Activated CD8-positive, alpha-beta memory T cell treated with anti-CD3 and anti-CD28 coated beads, Interleukin-2, amount 10 ng/mL, durations not matched to agents 7 days and 5 days (primary cell): ENCODE data around the gene ICA1. TPM values are rescaled to one million over a fixed set of nuclear protein-coding genes. Genes with fewer than 3 reads are reported as not detected.

Experiments used
- ATAC-seq: fragments of 150-1000 bp; cut with Tn5 transposase; one replicate; pipeline ENCODE4 v1.10.0; 2021; ENCODE audit warnings: moderate library complexity
- CTCF ChIA-PET: fragments of 350-600 bp; sonication (Branson Sonifier 250); formaldehyde crosslinking; loops from one replicate; lab custom pipeline; 2021; ENCODE audit warnings: antibody characterized with exemption; lab: Charles Lee
- DNase-seq: peaks from one replicate; pipeline ENCODE4 v3.0.0-alpha.2; 2020
- H3K27ac Mint-ChIP-seq: one replicate; pipeline ENCODE4 v1.8.0; 2021; ENCODE audit warnings: mild to moderate bottlenecking, mixed read lengths
- H3K27me3 Mint-ChIP-seq: one replicate; pipeline ENCODE4 v1.8.0; 2021; ENCODE audit warnings: mixed read lengths
- H3K36me3 Mint-ChIP-seq: one replicate; pipeline ENCODE4 v1.8.0; 2021; ENCODE audit warnings: mild to moderate bottlenecking, mixed read lengths
- H3K4me1 Mint-ChIP-seq: one replicate; pipeline ENCODE4 v1.8.0; 2021; ENCODE audit warnings: mixed read lengths
- H3K4me3 Mint-ChIP-seq: one replicate; pipeline ENCODE4 v1.8.0; 2021; ENCODE audit warnings: mild to moderate bottlenecking, moderate library complexity, mixed read lengths
- H3K9me3 Mint-ChIP-seq: one replicate; pipeline ENCODE4 v1.8.0; 2022; ENCODE audit warnings: low read depth, mixed read lengths
- total RNA-seq, 2 experiments: library from RNA; stranded (reverse); gene quantifications; one replicate each; pipeline ENCODE4 v1.2.3, GENCODE V29; 2021

The ICA1 gene
- total RNA-seq, 2 experiments from 2014 or later: 2.7 to 3.4 TPM

DNA sequence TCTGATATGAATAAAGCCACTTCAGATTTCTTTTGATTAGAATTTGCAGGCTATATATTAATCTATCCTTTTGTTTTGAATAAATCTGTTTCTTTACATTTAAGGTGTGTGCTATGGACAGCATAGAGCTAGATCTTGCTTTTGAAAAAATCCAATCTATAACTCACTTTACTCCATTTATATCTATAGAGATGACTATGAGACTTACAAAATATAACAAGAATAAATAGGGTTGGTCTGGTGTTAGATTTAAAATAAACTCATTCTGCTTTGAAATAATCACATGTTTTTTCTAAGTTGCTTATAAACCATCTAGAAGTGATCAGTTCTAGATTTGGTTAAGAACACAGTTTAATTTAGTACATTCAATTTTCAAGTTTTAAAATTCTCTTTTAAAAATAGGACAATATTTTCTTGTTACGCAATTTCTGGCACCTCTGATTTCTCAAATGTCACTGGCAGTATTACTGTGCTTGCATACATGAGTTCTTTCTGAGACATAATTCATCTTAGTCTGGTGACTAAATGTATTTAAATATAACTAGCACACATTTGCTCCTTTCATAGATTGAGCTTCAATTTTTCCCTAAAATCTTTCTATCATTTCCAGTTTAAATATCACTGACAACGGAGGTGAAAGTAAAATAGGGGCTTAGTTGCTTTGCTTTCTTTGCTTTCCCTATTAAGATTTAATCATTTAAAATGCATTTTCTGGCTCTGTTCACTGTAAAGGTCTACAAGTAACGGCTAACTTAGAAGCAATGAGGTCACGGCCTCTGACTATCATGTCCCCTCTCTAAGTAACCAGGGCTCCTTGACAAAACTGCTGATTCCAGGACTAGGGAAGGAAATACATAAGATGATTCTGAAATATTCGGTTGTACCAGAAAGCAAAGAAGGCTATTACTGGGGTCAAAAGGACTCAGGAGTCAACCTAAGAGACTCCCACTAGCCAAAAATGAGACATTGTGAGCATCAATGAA lies 89.3 kb downstream of the ICA1 start:
- DNase-seq (no peak), ATAC-seq (no peak)
- CTCF ChIA-PET: no interaction called here
- H3K9me3 Mint-ChIP-seq: no peaks in the 10 kb centered on the region
- H3K4me1 Mint-ChIP-seq: peaks cover 37% of the 10 kb centered on the region
- peaks cover 10% of the 10 kb centered on the region for H3K27me3 Mint-ChIP-seq
- no peak overlapping the region for H3K4me3 Mint-ChIP-seq
- no peak overlapping the region for H3K27ac Mint-ChIP-seq
- peaks cover 14% of the 10 kb centered on the region for H3K36me3 Mint-ChIP-seq

DNA sequence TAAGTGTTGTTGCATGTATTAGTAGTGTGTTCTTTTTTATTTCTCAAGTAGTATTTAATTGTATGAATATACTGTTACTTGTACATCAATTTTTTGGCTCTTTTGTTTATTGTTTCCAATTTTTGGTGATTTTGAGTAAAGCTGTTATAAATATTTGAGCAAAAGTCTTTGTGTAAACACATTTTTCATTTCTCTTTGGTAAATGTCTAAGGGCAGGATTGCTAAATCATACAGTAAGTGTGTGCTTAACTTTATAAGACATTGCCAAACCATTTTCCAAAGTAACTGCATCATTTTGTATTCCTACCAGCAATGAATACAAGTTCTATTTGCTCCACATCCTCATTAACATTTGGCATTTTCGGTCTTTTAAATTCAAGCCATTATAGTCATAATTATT lies 92.8 kb downstream of the ICA1 start:
- H3K27me3 Mint-ChIP-seq: peaks cover 12% of the 10 kb centered on the region
- CTCF ChIA-PET: interaction anchor here (1.2 kb wide), 1 partner anchor 29 kb away, joined by 3 read pairs; no protein-coding TSS in a partner anchor

DNA sequence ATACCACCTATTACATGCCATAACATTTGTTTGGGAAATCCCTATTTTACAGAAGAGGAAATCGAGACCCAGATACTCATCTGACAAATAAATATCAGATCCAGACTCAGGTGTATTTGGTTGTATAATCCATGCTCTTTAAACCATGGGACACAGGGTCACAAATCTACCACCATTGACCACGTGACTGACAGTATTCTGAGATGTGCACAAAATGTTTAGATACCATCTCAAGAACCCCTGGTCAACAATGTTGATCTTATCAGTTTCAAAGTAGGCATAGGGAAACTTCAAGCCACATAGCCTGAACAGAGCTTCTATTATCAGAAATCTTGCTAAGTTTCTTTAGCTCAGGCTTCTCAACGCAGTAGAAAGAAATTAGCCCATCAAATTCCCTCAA lies 93.6 kb downstream of the ICA1 start:
- ATAC-seq: no peak
- Mint-ChIP-seq H3K27me3 (peaks cover 12% of the 10 kb centered on the region), H3K36me3 (peaks cover 3% of the 10 kb centered on the region), H3K27ac (no peak overlapping the region), H3K4me1 (peaks cover 2% of the 10 kb centered on the region), H3K4me3 (no peak overlapping the region), H3K9me3 (no peaks in the 10 kb centered on the region)
- no peak for DNase-seq
- CTCF ChIA-PET: no interaction called here

More for the DNA sequence above, 92.8 kb downstream of the ICA1 start:
- ATAC-seq (no peak), DNase-seq (no peak)
- Mint-ChIP-seq H3K4me1 (peaks cover 6% of the 10 kb centered on the region), H3K27ac (no peak overlapping the region), H3K36me3 (peaks cover 7% of the 10 kb centered on the region), H3K4me3 (no peak overlapping the region), H3K9me3 (no peaks in the 10 kb centered on the region)

DNA sequence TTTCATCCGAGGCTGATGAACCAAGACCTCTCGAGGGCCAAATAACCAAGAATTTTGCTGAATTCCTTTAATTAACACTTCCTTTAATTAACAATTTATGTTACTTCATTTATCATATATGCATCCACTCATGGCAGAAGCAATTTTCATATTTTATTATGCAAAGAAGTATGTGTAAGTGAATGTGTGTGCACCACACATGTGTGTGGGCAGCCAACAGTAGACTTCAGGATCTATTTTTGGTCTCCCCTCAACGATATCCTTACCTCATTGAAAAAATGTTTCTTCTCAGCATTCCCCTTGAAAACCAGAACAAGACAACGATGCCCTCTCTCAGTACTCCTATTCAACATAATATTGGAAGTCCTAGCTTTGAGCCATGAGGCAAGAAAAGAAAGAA lies 96.8 kb downstream of the ICA1 start:
- CTCF ChIA-PET: no interaction called here
- no peak for DNase-seq
- Mint-ChIP-seq H3K27ac (no peak overlapping the region), H3K4me3 (no peak overlapping the region), H3K9me3 (no peaks in the 10 kb centered on the region), H3K4me1 (no peaks in the 10 kb centered on the region), H3K27me3 (peaks cover 11% of the 10 kb centered on the region), H3K36me3 (peaks cover 1% of the 10 kb centered on the region)
- no peak for ATAC-seq

DNA sequence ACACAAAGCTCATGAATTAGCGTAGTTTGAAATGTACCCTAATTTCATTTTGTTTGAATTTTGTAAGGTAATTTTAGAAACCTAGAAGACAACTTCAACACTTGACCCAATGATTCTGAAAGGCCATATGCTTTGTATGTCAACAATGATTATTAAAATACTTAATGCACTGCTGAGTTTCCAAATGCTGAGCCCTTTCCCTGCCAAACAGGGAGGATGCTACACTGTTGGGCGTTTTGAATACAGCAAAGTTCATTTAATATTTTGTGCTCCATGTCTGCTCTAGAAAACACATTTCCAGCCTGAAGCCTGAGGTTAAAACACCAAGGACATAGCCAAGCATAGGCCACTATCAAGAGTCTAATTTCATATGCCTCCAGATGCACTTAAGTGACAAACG lies 99.8 kb downstream of the ICA1 start:
- no peak overlapping the region for H3K4me3 Mint-ChIP-seq
- no peaks in the 10 kb centered on the region for H3K36me3 Mint-ChIP-seq
- CTCF ChIA-PET: interaction anchor here (1.0 to 1.3 kb wide), 2 partner anchors 9 to 29 kb away, joined by 4 read pairs; no protein-coding TSS in a partner anchor
- DNase-seq (no peak), ATAC-seq (no peak)
- no peaks in the 10 kb centered on the region for H3K9me3 Mint-ChIP-seq
- no peaks in the 10 kb centered on the region for H3K4me1 Mint-ChIP-seq
- peaks cover 4% of the 10 kb centered on the region for H3K27me3 Mint-ChIP-seq
- no peak overlapping the region for H3K27ac Mint-ChIP-seq

DNA sequence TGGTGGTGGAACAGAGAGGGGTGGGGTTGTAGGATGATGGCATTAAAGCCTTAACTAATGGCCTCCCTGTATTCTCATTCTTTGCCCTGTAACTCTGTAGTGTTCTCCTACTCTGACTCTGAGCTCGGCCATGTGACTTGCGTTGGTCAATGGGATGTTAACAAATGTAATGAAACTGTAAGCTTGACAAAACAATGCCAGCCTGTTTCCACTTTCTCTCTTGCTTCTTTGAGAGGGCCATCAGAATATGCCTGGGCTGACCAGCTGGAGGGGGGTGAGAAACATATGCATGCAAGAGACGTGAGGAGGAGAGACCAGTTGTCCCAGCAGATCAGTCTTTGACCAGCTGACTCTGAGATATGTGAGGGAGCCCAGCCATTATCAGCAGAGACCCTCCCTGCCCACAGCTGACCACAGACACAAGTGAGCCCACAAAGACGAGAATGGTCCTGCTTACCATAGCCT lies 100.6 kb downstream of the ICA1 start:
- H3K4me1 Mint-ChIP-seq: no peaks in the 10 kb centered on the region
- peaks cover 4% of the 10 kb centered on the region for H3K27me3 Mint-ChIP-seq
- CTCF ChIA-PET: interaction anchor here (1.3 kb wide), 1 partner anchor 10 kb away, joined by 4 read pairs; no protein-coding TSS in a partner anchor
- H3K9me3 Mint-ChIP-seq: no peaks in the 10 kb centered on the region
- no peaks in the 10 kb centered on the region for H3K36me3 Mint-ChIP-seq
- H3K4me3 Mint-ChIP-seq: no peak overlapping the region
- no peak overlapping the region for H3K27ac Mint-ChIP-seq
- DNase-seq (no peak), ATAC-seq (no peak)

DNA sequence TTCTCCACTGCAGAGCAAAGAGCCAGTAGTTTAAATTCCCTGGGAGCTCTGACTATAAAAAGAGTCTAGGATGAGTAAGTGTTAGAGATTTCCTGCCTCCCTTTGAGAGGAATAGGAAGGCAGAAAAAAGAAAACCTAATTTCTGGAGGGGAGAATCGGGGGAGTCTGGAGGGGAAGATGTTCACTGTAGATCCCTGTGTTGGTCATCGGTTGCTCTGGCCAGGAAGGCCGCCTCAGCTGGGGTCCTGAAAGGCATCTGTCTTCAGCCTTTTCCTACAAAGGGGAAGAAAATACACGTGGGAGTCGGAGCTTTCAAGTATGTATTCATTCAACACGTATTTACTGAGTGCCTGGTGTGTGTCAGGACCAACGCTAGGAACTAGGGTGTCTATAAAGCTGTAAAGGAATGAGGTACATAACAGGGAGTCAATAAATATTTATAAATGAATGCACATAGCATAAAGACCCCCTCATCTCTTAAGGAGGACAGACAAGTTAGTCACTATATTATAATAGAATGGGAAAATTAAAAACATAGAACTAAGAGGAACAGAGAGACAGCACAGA lies 101.1 kb downstream of the ICA1 start:
- CTCF ChIA-PET: no interaction called here
- no peak for ATAC-seq
- H3K4me1 Mint-ChIP-seq: no peaks in the 10 kb centered on the region

DNA sequence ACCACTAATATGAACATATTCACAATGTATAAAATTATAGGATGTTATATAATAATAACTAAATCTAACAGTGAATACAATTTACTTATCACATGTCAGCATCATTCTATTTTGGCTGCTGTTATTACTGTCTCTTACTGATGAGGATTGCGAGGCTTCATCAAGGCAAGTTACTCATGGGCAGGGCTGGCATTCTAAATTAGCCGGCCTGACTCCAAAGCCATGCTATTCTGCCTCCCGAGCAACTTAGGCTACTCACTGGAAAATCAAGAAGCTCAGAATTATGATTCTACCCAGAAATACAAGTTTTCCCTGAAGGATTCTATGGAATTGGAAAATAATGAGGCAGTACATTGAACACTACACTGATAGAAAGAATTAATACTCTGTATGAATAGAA lies 101.7 kb downstream of the ICA1 start:
- CTCF ChIA-PET: no interaction called here
- Mint-ChIP-seq H3K27me3 (peaks cover 3% of the 10 kb centered on the region), H3K9me3 (no peaks in the 10 kb centered on the region), H3K36me3 (no peaks in the 10 kb centered on the region), H3K4me1 (no peaks in the 10 kb centered on the region), H3K4me3 (no peak overlapping the region), H3K27ac (no peak overlapping the region)
- ATAC-seq: no peak
- DNase-seq: no peak

More for the DNA sequence above, 101.1 kb downstream of the ICA1 start:
- Mint-ChIP-seq H3K27ac (no peak overlapping the region), H3K27me3 (peaks cover 3% of the 10 kb centered on the region), H3K36me3 (no peaks in the 10 kb centered on the region), H3K4me3 (no peak overlapping the region), H3K9me3 (no peaks in the 10 kb centered on the region)
- no peak for DNase-seq

DNA sequence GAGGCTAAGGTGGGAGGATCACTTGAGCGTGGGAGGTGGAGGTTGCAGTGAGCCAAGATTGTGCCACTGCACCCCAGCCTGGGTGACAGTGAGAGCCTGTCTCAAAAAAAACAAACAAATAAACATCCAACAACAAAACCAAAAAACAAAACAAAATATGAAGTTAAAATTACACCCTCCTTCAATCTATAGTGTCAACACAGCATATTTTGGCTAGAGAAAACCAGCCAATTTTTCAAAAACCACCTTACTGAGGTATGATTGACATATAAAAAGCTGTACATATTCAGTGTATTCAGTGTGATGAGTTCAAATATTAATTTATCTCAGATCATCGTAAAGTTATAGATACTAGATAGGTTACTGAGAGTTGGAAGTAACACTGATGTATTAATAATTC lies 102.4 kb downstream of the ICA1 start:
- no peaks in the 10 kb centered on the region for H3K9me3 Mint-ChIP-seq
- peaks cover 3% of the 10 kb centered on the region for H3K27me3 Mint-ChIP-seq

DNA sequence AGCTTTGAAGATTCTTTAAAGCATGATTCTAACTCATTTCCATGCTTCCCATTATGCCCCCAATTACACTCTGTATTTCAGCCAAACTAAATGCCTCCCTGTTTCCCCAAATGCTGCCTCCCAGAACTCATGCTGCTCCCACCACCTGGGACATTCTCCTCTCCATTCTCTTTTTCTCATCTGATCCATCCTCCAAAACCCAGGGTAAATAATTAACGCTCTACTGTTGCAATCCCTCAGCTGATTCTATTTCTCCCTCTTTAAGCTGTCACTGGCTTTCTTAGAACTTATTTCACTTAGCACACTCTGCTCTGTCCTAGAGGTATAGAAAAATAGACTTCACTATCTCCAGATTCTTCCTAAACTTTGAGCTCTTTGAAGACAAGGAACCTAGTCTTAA lies 104.7 kb downstream of the ICA1 start:
- no peak overlapping the region for H3K27ac Mint-ChIP-seq
- CTCF ChIA-PET: no interaction called here
- peaks cover 7% of the 10 kb centered on the region for H3K9me3 Mint-ChIP-seq
- ATAC-seq: no peak
- H3K4me1 Mint-ChIP-seq: peaks cover 2% of the 10 kb centered on the region
- peaks cover 3% of the 10 kb centered on the region for H3K27me3 Mint-ChIP-seq
- H3K4me3 Mint-ChIP-seq: no peak overlapping the region
- H3K36me3 Mint-ChIP-seq: peaks cover under 1% of the 10 kb centered on the region
- DNase-seq: no peak

More for the DNA sequence above, 102.4 kb downstream of the ICA1 start:
- CTCF ChIA-PET: no interaction called here
- ATAC-seq (no peak), DNase-seq (no peak)
- Mint-ChIP-seq H3K4me3 (no peak overlapping the region), H3K27ac (no peak overlapping the region), H3K4me1 (no peaks in the 10 kb centered on the region), H3K36me3 (no peaks in the 10 kb centered on the region)

DNA sequence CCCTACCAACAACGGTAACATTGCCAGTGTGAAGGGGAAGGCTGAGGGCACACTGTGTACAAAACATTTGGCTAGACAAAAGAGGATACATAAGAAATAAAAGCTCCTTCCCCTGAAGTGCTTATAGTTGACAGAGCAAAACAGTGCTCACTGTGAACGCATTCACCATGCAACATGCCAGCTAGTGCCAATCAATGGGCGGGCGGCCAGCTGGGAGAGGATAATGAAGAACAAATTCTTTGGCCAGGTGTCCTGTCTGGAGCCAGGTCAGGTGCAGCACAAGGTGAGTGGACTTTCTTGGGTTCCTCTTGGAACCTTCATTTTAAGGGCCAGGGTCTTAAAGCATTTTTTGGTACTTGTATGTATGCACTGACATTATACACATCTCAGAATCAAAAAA lies 106.1 kb downstream of the ICA1 start:
- H3K27ac Mint-ChIP-seq: no peak overlapping the region
- H3K4me3 Mint-ChIP-seq: no peak overlapping the region
- DNase-seq (no peak), ATAC-seq (no peak)
- CTCF ChIA-PET: interaction anchor here (0.8 kb wide), 1 partner anchor 13 kb away, joined by 3 read pairs; no protein-coding TSS in a partner anchor
- peaks cover 3% of the 10 kb centered on the region for H3K36me3 Mint-ChIP-seq
- peaks cover 14% of the 10 kb centered on the region for H3K9me3 Mint-ChIP-seq
- peaks cover 2% of the 10 kb centered on the region for H3K4me1 Mint-ChIP-seq
- H3K27me3 Mint-ChIP-seq: peaks cover 3% of the 10 kb centered on the region

DNA sequence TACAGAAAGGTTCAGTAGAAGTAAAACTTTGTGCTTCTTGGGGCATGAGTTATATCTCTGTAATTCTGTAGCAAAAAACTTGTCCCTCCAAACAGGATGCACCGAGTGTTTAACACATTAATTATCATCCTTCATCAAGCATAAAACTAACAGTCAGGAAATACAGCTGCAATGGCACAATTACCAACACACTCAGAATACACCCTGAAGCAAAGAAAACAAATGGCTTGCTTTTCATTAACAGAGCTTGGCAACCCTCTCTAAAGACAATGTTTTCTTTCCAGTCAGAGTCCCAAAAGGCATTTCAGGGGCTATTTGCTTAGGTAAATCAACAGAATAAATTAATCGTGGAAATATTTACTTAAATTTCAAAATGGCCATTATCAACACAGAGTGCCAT lies 107.7 kb downstream of the ICA1 start:
- DNase-seq: no peak
- peaks cover 14% of the 10 kb centered on the region for H3K9me3 Mint-ChIP-seq
- CTCF ChIA-PET: no interaction called here
- ATAC-seq: no peak
- H3K4me3 Mint-ChIP-seq: no peak overlapping the region
- no peak overlapping the region for H3K27ac Mint-ChIP-seq
- H3K27me3 Mint-ChIP-seq: peaks cover 3% of the 10 kb centered on the region
- H3K4me1 Mint-ChIP-seq: peaks cover 4% of the 10 kb centered on the region
- peaks cover 3% of the 10 kb centered on the region for H3K36me3 Mint-ChIP-seq

DNA sequence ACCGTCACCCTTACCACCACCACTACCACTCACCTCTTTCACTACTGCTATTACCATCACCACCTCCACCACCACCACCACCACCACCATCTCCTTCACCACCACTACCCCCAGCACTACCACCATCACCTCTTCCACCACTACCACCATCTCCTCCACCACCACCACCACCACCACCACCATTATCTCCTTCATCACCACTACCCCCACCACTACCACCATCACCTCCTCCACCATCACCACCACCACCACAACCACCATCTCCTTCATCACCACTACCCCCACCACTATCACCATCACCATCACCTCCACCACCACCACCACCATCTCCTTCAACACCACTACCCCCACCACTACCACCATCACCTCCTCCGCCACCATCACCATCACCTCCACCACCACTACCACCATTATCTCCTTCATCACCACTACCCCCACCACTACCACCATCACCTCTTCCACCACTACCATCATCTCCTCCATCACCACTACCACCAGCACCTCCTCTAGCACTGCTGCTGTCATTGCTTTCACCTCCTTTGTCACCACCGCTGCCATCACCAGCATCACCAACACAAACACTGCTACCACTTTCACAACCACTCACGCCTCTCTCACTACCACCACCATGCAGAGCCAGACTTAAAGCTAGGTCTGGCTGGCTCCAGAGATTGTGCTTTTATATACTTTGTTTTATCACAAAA lies 109.3 kb downstream of the ICA1 start:
- Mint-ChIP-seq H3K4me3 (no peak overlapping the region), H3K27ac (peak overlapping the region; percentile 42), H3K4me1 (peaks cover 13% of the 10 kb centered on the region), H3K9me3 (peaks cover 14% of the 10 kb centered on the region), H3K36me3 (peaks cover 3% of the 10 kb centered on the region), H3K27me3 (peaks cover 3% of the 10 kb centered on the region)
- no peak for DNase-seq
- CTCF ChIA-PET: no interaction called here
- peak; percentile 36 for ATAC-seq
